ENCODE results near the gene PLOD2.

PLOD2 gene

DNA sequence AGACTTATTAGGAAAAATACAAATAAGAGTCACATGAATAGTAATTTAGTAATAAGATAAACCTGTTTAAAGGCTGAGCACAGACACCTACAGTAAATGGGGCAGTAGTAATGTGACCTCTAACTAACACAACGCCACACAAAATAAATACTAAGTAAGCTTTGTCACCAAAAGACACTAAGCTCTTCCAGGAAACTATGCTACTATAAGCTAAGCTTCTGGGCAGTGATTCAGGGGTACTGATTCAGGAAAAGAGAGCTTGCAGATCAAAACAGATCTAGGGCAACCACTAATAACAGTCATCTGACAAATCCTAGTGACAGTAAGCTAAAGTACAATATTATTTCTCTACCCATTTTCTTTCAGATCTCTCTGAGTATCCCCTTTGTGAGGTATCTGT, 68.8 kb downstream of the PLOD2 start:
- no peak for DNase-seq

DNA sequence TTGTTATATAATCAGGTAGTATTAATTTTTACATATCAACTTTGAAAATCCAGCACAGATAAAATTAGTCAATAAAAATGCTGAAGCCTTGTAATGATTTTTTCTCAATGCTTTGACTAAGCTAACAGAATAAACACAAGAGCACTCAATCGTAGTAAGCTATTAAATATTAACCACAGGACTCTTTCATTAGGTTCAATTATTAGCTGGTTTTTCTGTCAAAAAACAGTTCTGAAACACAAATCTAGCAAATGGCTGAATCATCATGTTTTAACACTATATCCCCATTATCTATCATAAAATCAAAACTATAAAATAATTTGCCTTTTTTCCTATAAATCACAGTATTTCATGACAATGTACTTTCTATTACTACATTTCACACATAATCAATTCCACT, 69.6 kb downstream of the PLOD2 start:
- no peak for DNase-seq

DNA sequence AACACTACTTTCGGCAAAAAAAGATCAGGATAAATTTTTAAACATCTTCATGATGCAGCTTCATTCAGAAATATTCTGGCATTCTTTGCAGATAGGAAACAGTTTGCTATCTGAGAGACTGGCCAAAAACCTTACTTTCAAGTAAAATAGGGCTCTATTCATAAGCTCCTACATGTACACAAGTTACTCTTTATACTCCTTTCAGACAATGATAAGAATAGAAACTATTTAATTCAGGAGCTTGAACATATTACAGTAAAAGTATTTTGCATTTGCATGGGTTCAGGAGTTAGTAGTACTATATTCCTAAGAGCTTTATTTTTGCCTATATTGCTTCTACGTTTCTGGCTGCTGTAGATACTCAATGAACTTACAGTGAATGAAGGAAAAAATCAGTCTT, 70.5 kb downstream of the PLOD2 start:
- no peak for DNase-seq

DNA sequence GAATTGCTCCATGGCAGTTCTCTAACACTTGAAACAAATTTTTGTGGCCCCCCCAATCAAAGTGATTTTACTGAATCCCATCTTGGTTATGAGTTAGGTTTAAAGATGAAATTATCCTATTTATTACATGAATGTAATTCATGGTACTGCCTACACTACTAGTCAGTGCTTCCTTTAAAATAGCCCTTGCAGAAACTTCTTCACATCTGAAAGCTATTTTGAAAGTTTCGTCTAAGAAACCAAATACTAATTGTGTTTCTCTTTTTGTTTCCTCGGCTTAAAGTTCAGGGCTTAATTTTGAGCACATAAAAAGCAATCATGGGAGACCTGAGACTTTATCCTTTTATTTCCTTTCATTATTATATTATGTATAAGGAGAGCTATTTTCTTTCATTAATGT, 72.1 kb downstream of the PLOD2 start:
- no peak for DNase-seq

DNA sequence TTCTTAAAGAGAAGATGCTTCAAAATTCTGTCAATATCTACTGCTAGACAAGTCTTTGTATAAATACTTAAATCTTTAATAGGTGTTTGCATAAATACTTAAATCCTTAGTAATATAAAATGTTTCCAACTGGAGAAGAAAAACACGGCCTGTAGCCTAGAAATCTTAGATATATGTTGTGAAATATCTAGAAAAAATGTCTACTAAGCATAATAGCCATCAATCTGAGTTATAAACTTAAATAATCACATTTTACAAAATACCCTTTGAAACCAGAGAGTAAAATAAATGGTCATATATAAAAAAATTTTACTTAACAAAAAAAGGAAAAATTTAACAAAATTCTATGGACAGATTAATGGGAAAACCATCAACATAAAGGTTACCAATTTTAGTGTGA, 73.9 kb downstream of the PLOD2 start:
- no peak for DNase-seq

DNA sequence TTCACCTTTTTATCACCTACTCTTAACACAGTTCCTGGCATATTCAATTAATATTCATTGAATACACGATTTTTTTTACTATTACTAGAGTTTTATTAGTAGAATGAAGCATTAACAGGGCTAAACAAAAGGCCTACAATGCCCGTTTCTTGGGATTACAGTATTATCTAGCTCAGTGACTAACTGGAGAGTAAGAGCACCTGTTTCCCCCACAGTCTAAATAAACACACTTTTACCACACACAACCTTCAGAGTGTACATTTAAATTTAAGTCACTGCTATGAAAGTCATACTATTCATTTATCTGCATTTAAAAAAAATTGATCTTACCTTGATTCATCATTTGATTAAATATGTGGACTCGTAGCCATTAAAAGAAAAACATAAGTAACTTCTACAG, 74.8 kb downstream of the PLOD2 start:
- no peak for DNase-seq

DNA sequence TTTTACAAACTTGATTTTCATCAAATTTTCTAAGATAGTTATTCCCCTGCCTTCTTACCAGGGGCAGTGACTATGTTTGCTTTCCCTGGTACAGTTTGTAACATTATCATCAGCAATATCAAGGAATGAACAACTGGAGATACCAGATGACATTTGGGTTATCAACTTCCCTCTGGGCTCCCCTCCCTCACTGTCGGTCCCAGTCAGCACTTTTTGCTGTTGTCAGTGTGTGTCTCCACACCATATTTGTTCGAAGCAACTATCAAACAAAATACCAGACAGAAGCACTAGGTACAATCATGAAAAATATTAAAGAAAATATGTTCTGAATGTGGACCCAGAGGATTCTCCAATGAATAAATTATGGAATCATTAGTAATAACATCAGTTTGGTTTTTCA, 75.3 kb downstream of the PLOD2 start:
- DNase-seq, result no peak

DNA sequence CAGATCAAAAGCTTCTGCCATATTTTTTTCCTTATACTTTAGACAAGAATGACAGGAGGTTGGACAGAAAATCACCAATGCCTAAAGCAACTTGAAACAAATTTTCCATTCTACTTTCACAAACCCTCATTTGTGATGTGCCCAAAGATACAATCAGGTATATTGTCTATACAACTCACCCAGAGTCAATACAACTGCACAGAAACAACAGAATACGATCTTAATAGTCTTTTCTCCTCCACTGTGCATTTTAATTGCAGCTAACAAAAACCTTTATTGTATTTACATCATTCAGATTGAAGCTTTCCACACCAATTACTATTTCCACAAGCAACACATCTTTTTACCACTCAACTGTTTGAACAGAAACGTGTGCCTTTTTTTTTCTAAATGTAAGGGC, 80.4 kb downstream of the PLOD2 start:
- DNase-seq, result no peak

DNA sequence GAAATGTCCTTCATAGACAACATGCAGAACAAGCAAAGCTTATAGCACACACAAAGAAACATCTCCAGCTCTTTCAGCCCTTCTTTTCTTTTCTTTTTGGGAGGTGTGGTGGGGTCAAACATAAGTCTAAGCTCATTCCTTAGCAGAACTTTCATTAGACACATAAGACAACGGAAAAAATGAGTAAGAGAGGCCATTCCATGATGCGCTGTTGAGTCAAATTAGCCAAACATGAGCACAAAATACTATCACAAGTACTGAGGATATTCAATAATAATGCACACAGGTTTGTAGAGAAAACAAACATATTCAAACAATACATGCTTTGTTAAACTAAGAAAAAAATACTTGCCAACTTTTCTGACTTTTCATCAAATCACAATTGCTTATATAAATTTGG, 83.0 kb downstream of the PLOD2 start:
- DNase-seq, result no peak

DNA sequence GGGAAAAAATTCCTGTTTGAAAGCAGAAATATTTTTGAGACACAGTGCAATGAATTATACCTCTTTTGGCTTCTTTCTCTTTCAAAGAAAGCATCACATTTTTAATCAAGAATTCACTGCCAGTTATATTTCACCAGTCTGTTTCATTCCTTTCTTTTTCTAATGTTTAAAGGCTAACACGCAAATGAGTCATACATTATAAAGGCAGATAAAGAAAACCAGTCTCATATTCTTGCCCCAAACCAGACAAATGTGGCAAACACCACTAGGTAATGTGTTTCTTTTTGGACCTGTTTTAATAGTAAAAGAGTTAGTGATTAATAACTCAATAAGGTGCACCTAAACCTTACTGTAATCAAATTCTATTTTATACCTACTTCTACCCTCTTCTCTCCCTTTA, 83.8 kb downstream of the PLOD2 start:
- DNase-seq, result no peak

DNA sequence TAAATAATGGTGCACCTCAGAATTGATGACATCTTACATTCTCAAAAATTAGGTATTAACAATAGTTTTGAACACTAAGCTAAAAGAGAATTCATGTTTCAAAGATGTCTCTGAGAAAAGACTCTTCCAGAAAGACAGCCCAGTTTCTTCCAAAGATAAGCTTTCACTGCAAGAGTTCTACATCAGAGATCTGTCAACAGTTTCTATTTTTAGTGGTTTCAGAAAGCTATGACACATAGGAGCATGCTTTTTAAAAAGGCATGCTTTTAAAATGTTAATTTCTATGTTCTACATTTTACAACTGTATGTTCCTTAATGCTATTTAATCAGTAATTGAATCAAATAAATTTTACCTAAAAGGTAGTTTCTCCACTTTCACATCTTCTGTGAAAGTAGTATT, 88.2 kb downstream of the PLOD2 start:
- DNase-seq, result no peak

DNA sequence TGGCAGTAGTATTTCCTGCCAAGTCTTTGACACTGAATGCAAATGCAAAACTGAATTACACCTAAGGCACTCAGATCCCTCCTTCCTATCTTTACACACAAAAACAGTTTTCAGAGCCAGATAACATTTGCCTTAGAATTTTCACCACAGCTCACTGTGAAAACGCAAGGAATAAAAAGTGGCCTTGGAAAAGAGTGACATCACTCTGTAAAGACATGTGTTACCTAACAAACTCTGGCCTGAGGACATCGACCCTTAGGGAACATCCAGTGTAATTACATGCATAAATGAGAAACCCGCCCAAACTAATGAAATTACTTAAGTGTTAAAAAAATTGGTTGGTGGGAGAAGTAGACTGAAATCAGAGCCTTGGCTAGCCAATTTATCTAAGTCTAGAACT, 88.9 kb downstream of the PLOD2 start:
- DNase-seq, result no peak

DNA sequence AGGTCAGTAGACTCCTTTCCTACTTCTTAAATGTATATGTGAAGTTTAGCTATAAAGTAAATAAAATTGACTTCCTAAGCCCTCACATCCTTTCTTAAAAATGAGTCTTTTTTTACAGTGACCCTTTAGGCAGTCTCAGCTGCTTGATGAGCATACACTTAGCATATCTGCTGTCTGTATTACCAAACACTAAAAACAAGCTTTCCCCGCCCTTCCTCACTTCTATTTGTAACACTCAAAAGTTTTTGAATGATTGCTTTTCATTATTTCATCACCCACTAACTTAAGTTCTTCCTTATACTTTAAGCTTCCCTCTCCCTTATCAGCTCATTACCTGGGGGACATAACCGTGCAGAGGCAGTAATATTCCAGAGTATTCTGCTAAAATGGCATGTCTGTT, 89.4 kb downstream of the PLOD2 start:
- DNase-seq, result no peak

DNA sequence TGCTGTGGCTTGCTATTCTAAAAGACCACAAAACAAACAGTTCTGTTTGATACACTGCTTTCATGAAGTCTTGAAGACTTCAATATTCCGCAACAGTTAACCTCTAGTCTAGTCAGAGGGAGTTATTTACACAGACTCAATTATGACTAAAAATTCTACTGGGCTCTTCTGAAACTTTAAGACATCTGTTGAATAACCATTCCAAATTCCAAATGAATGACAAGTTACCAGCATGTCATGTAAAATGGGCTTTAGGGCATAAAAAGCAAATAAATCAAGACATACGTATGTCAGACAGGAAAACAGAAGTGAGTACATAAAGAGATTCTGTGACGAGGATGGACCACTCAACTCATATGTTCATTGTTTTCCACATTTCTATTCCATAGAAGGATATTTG, 93.9 kb downstream of the PLOD2 start:
- DNase-seq, result no peak

DNA sequence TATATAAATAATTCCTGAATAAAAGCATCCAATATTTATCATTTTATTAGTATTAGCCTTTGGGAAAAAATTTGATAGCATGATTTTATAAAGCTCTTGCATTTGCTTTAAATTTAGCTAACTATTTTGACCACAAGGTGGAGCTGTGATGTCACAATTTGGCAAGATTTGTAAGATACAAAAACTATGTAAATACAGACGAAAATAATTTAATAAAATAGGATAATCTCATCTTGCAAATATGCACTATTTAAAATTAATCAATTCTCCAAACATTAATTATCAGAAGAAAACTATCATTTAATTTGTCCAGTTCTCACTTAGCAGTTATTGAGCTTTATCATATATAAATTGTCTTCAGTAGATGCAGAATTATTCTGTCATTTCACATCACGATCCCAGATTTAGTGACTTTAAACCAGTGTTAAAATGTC, 95.4 kb downstream of the PLOD2 start:
- peak; percentile 69 for DNase-seq

DNA sequence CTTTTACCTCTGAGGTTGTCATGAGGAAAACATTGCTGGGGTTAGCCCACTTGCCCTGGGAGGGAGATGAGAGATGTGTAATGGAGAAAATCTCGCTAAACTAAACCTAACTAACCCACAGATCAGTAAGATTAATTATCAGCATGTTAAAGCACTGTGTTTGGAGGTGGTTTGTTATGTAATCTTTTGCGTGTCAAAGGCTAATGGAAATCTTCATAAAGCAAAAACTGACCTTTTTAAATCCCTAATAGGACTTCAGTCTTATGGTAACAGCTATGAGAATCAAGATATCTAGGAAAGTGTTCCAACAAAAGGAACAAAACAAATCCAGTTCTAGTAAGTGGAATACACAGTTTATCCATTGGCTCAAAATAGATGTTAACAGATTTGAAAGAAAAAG, 102.7 kb downstream of the PLOD2 start:
- no peak for DNase-seq

DNA sequence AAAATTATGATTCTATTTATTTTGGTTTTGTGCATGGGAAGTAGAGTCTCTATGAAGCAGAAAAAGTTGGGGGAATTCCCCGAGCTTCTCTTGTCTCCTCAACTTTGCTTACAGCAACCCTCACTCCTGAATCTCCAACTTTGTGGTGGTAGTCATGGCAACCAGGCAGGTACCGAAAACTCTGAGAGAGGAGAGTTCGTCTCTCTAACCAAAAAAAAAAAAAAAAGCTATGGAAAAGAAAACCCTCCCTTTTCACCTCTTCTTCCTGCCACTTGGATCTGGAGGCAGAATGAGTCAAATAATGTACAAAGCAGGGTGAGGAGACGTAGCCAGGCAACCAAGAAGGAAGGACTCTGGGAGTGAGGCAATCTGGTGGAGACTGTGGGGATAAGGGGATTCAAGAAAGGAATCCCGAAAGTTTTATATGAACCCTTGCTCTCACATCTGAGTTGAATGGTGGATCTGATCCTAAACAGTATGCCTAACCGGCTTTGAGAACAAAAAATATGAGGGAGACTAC, 108.1 kb downstream of the PLOD2 start:
- no peak for DNase-seq

DNA sequence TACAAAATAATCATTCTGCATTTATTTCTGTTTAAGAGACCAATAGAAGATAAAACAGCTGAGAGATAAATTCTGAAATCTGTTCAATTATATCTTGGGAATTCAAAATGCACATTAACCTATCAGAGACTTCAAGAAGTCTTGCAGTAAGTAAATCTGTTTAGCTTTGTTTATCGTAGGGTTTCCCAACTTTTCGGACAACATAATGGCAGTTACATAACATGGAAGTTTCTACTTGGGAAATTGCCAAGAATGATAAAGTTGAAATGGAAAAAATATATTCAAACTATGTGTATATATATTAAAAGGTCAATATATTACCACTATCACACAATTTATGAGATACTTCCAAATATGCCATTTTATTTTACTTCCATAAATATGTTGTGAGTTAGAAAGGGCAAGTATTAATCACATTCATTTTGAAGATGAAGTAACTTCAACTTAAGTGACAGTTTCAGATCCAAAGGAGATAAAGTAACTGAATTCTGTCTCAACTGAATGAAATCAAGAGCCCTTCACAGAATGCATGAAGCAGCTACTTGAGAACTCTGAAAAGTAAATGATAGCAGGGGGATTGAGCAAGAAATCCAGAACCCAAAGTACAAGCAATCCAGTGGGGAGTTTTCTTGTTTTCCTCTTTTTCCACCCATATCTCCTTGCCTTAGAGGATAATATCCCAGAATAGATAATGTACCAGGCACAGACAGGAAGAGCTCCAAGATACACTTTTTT, 108.8 kb downstream of the PLOD2 start:
- DNase-seq, result no peak

DNA sequence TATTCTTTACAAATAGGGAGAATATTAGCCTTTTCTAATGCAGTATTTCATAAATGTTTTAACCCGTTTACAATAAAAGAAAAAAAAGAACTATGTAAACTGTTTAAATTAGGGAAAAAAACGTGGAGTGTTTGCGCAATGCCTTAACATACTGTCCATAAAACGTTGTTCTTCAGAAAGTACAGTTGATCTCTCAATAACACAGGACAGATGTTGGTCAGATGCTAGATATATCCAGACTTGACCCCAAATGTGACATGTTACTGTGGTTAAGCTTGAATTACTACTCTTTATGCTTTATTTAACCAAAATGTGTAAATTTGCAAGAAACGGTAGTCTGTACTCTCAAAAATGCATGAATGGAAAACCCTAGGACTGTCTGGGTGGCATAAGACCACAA, 110.3 kb downstream of the PLOD2 start:
- DNase-seq, result no peak

DNA sequence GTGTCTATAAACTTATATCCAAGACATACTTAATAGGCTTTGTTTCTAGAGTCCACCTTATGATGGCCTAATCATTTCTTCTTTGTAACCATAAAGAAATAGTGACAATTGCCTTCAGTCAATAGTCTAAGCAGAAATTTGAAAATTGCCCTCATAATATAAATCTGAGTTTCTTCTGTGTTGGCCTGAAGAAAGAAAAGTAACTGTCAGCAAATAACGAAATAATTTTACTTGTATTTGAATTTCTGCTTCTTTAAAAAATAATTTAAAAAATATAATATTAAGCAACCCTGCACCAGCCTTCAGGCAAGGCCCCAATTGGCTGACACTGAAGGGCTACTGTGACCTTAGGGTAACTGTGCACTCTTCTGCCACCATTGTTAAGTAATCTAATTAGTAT, 113.5 kb downstream of the PLOD2 start:
- no peak for DNase-seq

DNA sequence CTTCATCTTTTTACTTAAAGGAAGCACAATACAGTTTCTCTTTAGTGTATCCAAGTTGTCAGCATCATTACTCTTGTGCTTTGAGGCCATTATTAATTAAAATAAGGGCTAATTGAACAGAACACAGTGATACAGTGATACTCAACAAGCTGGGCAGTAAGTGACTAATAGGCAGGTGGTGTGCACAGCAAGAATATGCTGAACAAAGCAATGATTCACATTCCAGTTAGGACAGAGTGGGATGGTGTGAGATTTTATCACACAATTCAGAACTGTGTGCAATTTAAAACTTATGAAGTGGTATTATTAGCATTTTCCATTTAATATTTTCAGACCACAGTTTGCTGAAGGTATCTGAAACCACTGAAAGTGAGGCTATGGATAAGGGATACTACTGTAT, 116.9 kb downstream of the PLOD2 start:
- no peak for DNase-seq

DNA sequence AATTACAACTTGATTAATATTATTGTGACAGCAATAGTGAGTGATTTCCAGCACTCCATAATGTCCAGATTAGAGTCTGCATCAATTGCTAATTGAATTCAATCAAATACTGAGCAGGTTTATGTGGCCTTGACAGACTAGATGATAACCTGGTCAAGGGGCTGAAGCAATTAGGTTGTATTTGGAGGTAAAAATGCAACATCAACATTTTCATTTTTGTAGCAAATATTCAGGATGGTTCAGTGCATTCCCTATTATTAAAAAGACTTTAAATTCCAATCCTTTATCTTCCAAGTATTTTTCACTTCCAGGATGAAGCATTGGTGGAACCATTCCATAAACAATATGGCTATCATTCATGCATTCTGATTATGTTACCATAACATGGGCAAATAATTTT, 120.4 kb downstream of the PLOD2 start:
- no peak for DNase-seq

DNA sequence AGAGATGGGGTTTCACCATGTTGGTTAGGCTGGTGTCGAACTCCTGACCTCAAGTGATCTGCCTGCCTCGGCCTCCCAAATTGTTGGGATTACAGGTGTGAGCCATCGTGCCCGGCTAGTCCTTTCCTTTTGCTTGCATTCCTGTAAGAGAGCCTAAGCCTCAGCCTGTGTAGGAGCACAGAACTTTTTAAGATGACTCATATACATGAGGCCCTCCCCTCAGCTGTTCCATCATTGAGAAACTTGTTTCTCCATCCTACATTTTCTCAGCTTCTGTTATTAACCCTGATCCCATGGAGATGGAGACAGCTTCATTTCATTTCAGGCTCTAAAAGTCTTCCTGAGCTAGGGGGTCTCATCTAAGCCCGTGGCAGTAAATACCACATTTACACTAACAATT, 123.3 kb downstream of the PLOD2 start:
- no peak for DNase-seq

DNA sequence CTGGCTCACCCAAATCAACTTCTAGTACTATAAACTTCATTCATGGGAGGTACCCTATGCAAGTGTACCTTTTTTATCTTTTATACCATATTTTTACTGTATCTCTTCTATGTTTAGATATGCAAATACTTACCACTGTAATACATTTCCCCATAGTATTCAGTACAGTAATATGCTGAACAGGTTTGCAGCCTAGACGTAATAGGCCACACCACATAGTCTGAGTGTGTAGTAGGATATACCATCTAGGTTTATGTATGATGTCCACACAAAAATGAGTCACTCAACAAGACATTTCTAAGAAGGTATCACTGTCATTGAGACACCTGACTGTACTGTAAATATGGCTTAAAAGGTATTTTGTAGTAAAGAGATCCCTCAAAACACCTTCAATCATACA, 124.7 kb downstream of the PLOD2 start:
- DNase-seq, result no peak

DNA sequence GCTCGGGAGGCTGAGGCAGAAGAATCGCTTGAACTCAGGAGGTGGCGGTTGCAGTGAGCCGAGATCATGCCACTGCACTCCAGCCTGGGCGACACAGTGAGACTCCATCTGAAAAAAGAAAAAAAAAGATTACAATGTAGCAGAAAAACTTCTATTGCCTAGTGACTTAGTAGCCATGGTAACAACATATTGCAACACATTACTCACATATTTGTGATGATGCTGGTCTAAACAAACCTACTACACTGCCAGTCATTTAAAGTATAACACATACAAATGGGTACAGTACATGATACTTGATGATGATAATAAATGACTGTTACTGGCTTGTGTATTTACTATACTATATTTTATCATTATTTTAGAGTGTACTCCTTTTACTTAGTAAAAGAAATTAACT, 125.6 kb downstream of the PLOD2 start:
- DNase-seq, result no peak
